HG02759 (cell line): ENCODE results near the gene TEX38.
"Not testable (repeated sequence)": the region's sequence is repeated elsewhere in the genome, so short reads cannot be mapped to it uniquely, and the experiment has no call there.

Experiments
- ATAC-seq: cut with Tn5 transposase; IDR thresholded peaks from one replicate; pipeline ENCODE4 v1.9.1; 2021; ENCODE audit warnings: mild to moderate bottlenecking, moderate library complexity; ENCODE audit not compliant: unreplicated experiment

Gene TEX38

GRCh38 chr1:46654698-46655097 lies 17.0 kb upstream of the TEX38 start:
- ATAC-seq, result not testable (repeated sequence)

DNA sequence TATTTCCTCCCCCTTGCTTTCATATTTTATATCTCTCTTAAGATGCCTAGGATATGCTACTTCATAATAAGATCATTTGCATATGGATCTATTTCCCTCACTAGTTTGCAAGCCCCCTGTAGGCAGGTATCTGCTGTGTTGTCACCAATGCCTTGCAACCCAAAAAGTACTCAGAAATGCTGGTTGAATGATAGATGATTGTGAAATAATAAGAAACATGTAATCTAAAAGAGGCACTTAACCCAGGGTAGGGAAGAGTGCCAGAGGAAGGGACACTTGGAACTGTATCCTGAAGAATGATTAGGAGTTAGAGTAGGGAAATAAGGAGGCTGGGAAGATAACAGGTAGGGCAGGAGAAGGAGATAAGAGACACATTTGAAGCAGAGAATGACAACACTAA lies 15.8 kb upstream of the TEX38 start:
- ATAC-seq, result no peak

GRCh38 chr1:46656643-46657042 lies 15.0 kb upstream of the TEX38 start:
- no peak for ATAC-seq

DNA sequence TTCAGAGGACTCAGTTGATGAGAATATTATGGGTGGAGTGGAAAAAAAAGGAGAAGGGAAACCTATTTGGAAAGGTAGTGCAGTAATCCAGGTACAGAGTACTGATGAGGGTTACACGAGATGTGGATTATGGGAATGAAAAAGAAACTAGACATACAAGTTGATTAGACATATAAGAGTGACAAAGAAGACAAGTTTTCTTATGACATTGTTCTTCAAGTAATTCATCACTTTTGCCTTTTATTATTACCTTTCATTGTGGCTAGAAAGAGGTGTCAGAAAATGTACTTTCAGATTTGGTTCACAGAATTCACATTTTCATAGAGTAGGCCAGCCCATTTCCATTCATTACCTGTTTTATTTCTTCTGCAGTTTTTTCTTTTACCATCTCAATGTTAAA lies 13.9 kb upstream of the TEX38 start:
- no peak for ATAC-seq

GRCh38 chr1:46659307-46659870 lies 12.3 kb upstream of the TEX38 start:
- ATAC-seq, result no peak

GRCh38 chr1:46660116-46660515 lies 11.5 kb upstream of the TEX38 start:
- peak; percentile 44 for ATAC-seq

DNA sequence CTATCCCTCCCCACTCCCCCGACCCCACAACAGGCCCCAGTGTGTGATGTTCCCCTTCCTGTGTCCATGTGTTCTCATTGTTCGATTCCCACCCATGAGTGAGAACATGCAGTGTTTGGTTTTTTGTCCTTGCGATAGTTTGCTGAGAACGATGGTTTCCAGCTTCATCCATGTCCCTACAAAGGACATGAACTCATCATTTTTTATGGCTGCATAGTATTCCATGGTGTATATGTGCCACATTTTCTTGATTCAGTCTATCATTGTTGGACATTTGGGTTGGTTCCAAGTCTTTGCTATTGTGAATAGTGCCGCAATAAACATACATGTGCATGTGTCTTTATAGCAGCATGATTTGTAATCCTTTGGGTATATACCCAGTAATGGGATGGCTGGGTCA lies 8.7 kb upstream of the TEX38 start:
- ATAC-seq, result not testable (repeated sequence)

- no peak for ATAC-seq
Observed at GRCh38 chr1:46665983-46666382, 5.7 kb upstream of the TEX38 start.

DNA sequence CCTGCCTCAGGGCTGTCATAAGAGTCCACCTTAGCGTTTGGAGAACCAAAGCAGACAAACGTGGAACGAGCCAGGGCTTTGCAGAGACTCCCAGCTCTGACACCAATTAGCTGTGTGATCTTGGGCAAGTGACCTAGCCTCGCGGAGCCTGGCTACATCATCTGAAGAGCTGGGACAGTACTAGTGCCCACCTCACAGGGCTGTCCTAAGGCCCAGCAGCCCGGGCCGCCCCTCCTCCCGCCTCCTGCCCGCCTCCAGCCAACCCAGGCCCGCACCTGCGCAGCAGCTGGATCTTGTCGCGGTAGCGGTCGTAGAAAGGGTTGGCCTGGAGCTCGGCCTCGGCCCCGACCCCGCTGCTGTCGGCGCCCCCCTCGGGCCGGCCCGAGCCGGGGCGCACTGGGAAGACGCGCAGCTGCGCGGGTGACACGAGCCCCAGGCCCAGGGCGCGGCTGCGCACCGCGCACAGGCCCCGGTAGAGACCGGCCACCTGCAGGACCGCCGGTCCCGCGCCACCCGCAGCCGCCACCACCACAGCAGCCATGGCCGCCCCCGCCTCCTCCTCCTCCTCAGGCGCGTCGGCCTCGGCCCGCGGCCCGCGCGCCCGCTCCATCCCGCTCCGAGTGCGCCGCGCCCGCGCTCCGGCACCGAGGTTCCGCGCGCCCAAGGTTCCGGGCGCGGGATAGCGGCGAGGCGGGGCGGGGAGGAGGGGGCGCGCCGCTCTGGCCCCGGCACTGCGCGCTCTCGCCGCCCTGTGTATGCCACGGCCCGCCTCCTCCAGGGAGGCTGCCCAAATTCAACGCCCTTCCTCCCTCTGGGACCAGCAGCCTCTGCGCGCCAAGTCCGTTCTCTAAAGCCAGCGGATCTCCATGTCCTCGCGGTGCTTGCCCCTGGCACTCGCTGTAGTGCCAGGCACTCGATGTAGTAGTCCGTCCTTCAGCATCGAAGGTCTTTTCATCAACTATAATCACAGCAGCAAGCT lies 3.6 kb upstream of the TEX38 start, which contains the start of gene ATPAF1:
ATPAF1 (minus strand) TSS at position 583 of the 979 bp plus-strand sequence; CDS start at position 541, 42 bp downstream.
- peak; percentile 81 for ATAC-seq

DNA sequence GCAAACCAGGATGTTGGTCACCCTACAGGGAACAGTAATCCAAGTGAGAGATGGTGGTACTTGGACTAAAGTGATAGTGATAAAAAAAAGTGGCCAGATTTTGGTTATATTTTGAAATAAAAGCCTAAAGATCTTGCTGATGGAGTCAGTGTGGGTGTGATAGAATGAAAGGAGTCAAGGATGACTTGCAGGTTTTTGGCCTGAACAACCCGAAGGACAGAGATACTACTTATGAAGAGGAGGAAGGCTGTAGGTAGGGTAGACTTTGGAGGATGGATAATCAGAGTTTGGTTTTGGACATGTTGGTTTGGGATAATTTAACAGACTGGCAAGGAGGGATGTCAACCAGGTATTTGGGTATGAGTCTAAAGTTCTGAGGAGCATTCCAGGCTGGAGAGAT lies 1.5 kb upstream of the TEX38 start:
- ATAC-seq, result no peak

- ATAC-seq, result no peak
Observed at GRCh38 chr1:46672696-46673095, 1.0 kb downstream of the TEX38 start.

- ATAC-seq, result no peak
Observed at GRCh38 chr1:46673749-46674182, 2.1 kb downstream of the TEX38 start.

DNA sequence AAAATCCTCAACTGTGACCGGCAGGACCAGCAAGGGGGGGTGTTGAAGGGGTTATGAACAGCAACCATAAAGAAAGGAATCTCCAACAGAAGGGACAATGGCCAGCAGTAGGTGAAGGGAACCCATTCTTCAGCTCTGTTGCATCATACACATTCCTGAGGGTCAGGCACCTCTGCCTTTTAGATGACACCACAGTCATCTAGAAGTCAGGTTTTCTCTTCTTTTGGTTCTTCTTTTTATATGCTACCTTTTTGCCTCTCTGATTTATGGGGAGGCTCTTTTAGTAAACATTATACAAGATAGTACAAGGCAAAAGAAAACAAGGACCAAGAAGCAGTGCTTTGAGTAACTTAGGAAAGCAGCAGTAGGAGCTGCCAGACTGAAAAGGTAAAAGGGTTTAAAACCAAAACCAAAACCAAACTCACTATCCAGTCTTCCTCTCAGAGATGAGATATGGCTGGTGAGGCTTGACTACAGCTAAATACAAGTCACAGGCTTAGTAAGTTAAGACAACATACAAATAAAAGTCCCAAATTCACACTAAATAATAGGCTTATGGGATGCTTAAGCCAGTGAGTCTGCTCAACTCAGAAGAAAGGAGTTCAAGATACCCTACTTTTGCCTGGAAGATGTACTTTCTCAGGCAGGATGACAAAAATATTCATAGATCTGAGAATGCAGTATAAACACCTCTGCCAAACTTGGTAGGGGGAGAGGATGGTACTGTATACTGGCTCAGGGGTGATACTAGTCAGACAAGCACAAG lies 4.1 kb downstream of the TEX38 start:
- peak; percentile 64 for ATAC-seq

DNA sequence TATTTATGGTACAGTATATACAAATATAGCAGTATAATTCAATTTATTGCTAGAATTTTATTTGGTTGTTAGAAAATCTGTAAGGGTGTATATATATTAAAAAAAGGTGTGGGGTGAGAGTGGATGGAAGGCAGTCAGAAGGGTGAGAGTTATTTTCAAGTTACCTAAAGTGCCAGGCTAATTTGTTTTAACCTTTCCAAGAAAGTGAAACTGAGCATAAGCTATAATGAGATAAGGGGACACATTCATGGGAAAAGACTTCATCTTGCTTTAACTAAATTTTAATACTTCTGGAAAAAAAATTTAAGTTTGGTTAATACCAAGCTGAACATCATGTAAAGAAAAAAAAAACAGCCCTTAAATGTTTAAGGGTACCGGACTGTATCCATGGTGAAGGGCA lies 4.9 kb downstream of the TEX38 start:
- ATAC-seq, result no peak

DNA sequence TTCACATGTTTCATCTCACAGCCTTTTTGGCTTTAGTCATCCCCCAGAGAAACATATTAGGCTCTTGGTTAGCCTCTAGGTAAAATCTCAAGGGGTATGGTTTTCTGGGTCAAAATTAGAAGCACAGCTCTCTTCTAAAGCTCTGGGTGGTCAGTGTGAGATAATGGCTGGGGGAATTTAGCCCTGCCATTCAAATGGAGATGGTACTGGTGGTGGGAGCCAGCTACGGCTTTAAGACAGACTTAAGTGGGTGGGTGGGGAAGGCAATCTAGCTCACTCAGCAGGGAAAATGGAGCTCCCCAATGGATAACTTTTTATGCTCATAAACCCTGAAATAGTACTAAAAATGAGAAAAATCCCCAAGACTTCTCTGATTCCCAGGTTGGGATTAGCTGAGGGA lies 5.7 kb downstream of the TEX38 start:
- ATAC-seq, result no peak

GRCh38 chr1:46679789-46680573 lies 8.3 kb downstream of the TEX38 start:
- ATAC-seq, result no peak

DNA sequence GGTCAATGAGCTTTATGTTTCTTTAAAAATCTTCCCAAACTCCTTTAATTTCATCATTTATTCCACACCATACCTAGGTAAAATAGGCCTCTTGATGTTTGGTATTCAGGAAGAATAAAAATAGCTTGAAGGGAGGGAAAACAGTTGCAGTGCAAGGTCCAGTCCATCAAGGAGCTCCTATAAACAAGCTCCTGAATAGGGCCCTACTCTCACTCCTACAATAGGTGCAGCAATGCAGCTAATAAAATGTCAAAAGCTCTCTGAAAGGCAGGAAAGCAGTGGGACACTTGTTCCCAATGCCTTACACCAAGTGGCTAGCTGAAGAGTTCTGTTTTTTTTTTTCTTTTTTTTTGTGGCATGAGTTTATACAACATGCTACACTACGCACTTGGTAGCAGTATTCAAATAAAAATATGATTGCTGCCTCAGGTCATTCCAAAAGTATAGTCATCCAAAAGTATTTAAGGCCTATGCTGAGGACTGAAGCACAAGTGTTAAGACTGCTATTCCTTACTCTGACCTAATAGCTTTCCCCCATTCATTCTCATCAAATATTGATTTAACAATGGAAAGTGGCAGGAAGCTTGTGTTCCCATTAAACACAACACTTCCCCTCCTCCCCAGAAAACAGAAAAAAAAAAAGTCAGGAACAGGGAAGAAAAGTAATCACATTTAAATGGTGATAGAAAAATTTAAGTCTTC lies 9.8 kb downstream of the TEX38 start:
- no peak for ATAC-seq

GRCh38 chr1:46682064-46682463 lies 10.4 kb downstream of the TEX38 start:
- ATAC-seq, result no peak

- ATAC-seq, result no peak
Observed at GRCh38 chr1:46684670-46685069, 13.0 kb downstream of the TEX38 start.

DNA sequence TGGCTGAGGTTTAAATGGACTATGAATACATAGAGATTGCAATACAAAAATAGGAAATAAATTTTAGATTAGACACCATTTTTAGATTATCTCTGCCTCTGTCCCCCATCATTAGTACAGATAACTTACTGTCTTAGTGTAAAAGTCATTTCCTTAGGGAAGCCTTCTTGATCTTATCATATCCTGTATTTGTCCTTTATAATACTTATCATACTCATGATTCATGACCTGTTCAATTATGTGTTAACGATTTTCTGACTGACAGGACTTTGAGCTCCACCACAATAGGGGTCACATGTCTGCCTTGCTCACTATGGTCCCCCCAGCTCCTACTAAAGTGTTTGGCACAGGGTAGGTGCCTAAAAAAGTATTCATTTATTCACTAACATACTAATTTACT lies 14.6 kb downstream of the TEX38 start:
- ATAC-seq, result no peak
